ENCODE results near the gene KIF2B.

Gene KIF2B

GRCh38 chr17:53822764-53823163 is at the start of gene KIF2B:
Gene KIF2B, plus strand, starts transcription at chr17:53822927. Its CDS starts 107 bp downstream, at chr17:53823034.
- Histone ChIP-seq H3K9ac (ENCODE audit: low read depth, low read length) (no peak within 1 kb of the TSS), H3K4me3 (ENCODE audit: low read depth, low read length) (no peak within 1 kb of the TSS), H3K9me3 (ENCODE audit: control insufficient read depth, insufficient read depth, low read length) (no peaks in the 10 kb centered on the region), H3K4me1 (ENCODE audit: control insufficient read depth, insufficient read depth, low read length) (no peaks in the 10 kb centered on the region), H3K36me3 (ENCODE audit: control insufficient read depth, insufficient read depth, low read length) (no peaks in the 10 kb centered on the region), H3K27me3 (ENCODE audit: control insufficient read depth, insufficient read depth, low read length) (no peaks in the 10 kb centered on the region)

- H3K9me3 ChIP-seq (ENCODE audit: control insufficient read depth, insufficient read depth, low read length), result no peaks in the 10 kb centered on the region
- H3K36me3 ChIP-seq (ENCODE audit: control insufficient read depth, insufficient read depth, low read length), result no peaks in the 10 kb centered on the region
- H3K4me1 ChIP-seq (ENCODE audit: control insufficient read depth, insufficient read depth, low read length), result no peaks in the 10 kb centered on the region
- no peak overlapping the region for H3K9ac ChIP-seq (ENCODE audit: low read depth, low read length)
- H3K4me3 ChIP-seq (ENCODE audit: low read depth, low read length), result no peak overlapping the region
- H3K27me3 ChIP-seq (ENCODE audit: control insufficient read depth, insufficient read depth, low read length), result no peaks in the 10 kb centered on the region
Observed at GRCh38 chr17:53780320-53780719, 42.4 kb upstream of the KIF2B start.

- Histone ChIP-seq H3K9ac (ENCODE audit: low read depth, low read length) (no peak overlapping the region), H3K9me3 (ENCODE audit: control insufficient read depth, insufficient read depth, low read length) (no peaks in the 10 kb centered on the region), H3K4me3 (ENCODE audit: low read depth, low read length) (no peak overlapping the region), H3K4me1 (ENCODE audit: control insufficient read depth, insufficient read depth, low read length) (no peaks in the 10 kb centered on the region), H3K36me3 (ENCODE audit: control insufficient read depth, insufficient read depth, low read length) (no peaks in the 10 kb centered on the region), H3K27me3 (ENCODE audit: control insufficient read depth, insufficient read depth, low read length) (no peaks in the 10 kb centered on the region)
Observed at GRCh38 chr17:53791551-53791950, 31.2 kb upstream of the KIF2B start.

GRCh38 chr17:53792451-53792850 is 30.3 kb upstream of the KIF2B start:
- Histone ChIP-seq H3K9me3 (ENCODE audit: control insufficient read depth, insufficient read depth, low read length) (no peaks in the 10 kb centered on the region), H3K4me3 (ENCODE audit: low read depth, low read length) (no peak overlapping the region), H3K9ac (ENCODE audit: low read depth, low read length) (no peak overlapping the region), H3K27me3 (ENCODE audit: control insufficient read depth, insufficient read depth, low read length) (no peaks in the 10 kb centered on the region), H3K4me1 (ENCODE audit: control insufficient read depth, insufficient read depth, low read length) (no peaks in the 10 kb centered on the region), H3K36me3 (ENCODE audit: control insufficient read depth, insufficient read depth, low read length) (no peaks in the 10 kb centered on the region)

- no peaks in the 10 kb centered on the region for H3K36me3 ChIP-seq (ENCODE audit: control insufficient read depth, insufficient read depth, low read length)
- no peaks in the 10 kb centered on the region for H3K9me3 ChIP-seq (ENCODE audit: control insufficient read depth, insufficient read depth, low read length)
Observed at GRCh38 chr17:53792997-53793396, 29.7 kb upstream of the KIF2B start.

GRCh38 chr17:53794875-53795274 is 27.9 kb upstream of the KIF2B start:
- no peaks in the 10 kb centered on the region for H3K9me3 ChIP-seq (ENCODE audit: control insufficient read depth, insufficient read depth, low read length)
- H3K9ac ChIP-seq (ENCODE audit: low read depth, low read length), result no peak overlapping the region
- no peaks in the 10 kb centered on the region for H3K4me1 ChIP-seq (ENCODE audit: control insufficient read depth, insufficient read depth, low read length)
- H3K27me3 ChIP-seq (ENCODE audit: control insufficient read depth, insufficient read depth, low read length), result no peaks in the 10 kb centered on the region
- H3K4me3 ChIP-seq (ENCODE audit: low read depth, low read length), result no peak overlapping the region
- no peaks in the 10 kb centered on the region for H3K36me3 ChIP-seq (ENCODE audit: control insufficient read depth, insufficient read depth, low read length)

More at GRCh38 chr17:53792997-53793396, 29.7 kb upstream of the KIF2B start:
- Histone ChIP-seq H3K27me3 (ENCODE audit: control insufficient read depth, insufficient read depth, low read length) (no peaks in the 10 kb centered on the region), H3K9ac (ENCODE audit: low read depth, low read length) (no peak overlapping the region), H3K4me3 (ENCODE audit: low read depth, low read length) (no peak overlapping the region), H3K4me1 (ENCODE audit: control insufficient read depth, insufficient read depth, low read length) (no peaks in the 10 kb centered on the region)

GRCh38 chr17:53796642-53797041 is 26.1 kb upstream of the KIF2B start:
- Histone ChIP-seq H3K9me3 (ENCODE audit: control insufficient read depth, insufficient read depth, low read length) (no peaks in the 10 kb centered on the region), H3K36me3 (ENCODE audit: control insufficient read depth, insufficient read depth, low read length) (no peaks in the 10 kb centered on the region), H3K27me3 (ENCODE audit: control insufficient read depth, insufficient read depth, low read length) (no peaks in the 10 kb centered on the region), H3K4me1 (ENCODE audit: control insufficient read depth, insufficient read depth, low read length) (no peaks in the 10 kb centered on the region), H3K9ac (ENCODE audit: low read depth, low read length) (no peak overlapping the region), H3K4me3 (ENCODE audit: low read depth, low read length) (no peak overlapping the region)

GRCh38 chr17:53797501-53797900 is 25.2 kb upstream of the KIF2B start:
- no peak overlapping the region for H3K4me3 ChIP-seq (ENCODE audit: low read depth, low read length)
- H3K9me3 ChIP-seq (ENCODE audit: control insufficient read depth, insufficient read depth, low read length), result no peaks in the 10 kb centered on the region
- H3K9ac ChIP-seq (ENCODE audit: low read depth, low read length), result no peak overlapping the region
- no peaks in the 10 kb centered on the region for H3K36me3 ChIP-seq (ENCODE audit: control insufficient read depth, insufficient read depth, low read length)
- no peaks in the 10 kb centered on the region for H3K27me3 ChIP-seq (ENCODE audit: control insufficient read depth, insufficient read depth, low read length)
- H3K4me1 ChIP-seq (ENCODE audit: control insufficient read depth, insufficient read depth, low read length), result no peaks in the 10 kb centered on the region

GRCh38 chr17:53804437-53804836 is 18.3 kb upstream of the KIF2B start:
- Histone ChIP-seq H3K9me3 (ENCODE audit: control insufficient read depth, insufficient read depth, low read length) (no peaks in the 10 kb centered on the region), H3K27me3 (ENCODE audit: control insufficient read depth, insufficient read depth, low read length) (no peaks in the 10 kb centered on the region), H3K36me3 (ENCODE audit: control insufficient read depth, insufficient read depth, low read length) (no peaks in the 10 kb centered on the region), H3K4me1 (ENCODE audit: control insufficient read depth, insufficient read depth, low read length) (no peaks in the 10 kb centered on the region), H3K4me3 (ENCODE audit: low read depth, low read length) (no peak overlapping the region), H3K9ac (ENCODE audit: low read depth, low read length) (no peak overlapping the region)

- Histone ChIP-seq H3K4me1 (ENCODE audit: control insufficient read depth, insufficient read depth, low read length) (no peaks in the 10 kb centered on the region), H3K27me3 (ENCODE audit: control insufficient read depth, insufficient read depth, low read length) (no peaks in the 10 kb centered on the region), H3K9me3 (ENCODE audit: control insufficient read depth, insufficient read depth, low read length) (no peaks in the 10 kb centered on the region), H3K36me3 (ENCODE audit: control insufficient read depth, insufficient read depth, low read length) (no peaks in the 10 kb centered on the region), H3K9ac (ENCODE audit: low read depth, low read length) (no peak overlapping the region), H3K4me3 (ENCODE audit: low read depth, low read length) (no peak overlapping the region)
Observed at GRCh38 chr17:53806473-53806872, 16.3 kb upstream of the KIF2B start.

GRCh38 chr17:53807286-53807685 is 15.4 kb upstream of the KIF2B start:
- H3K4me1 ChIP-seq (ENCODE audit: control insufficient read depth, insufficient read depth, low read length), result no peaks in the 10 kb centered on the region
- no peaks in the 10 kb centered on the region for H3K9me3 ChIP-seq (ENCODE audit: control insufficient read depth, insufficient read depth, low read length)
- no peak overlapping the region for H3K4me3 ChIP-seq (ENCODE audit: low read depth, low read length)
- H3K9ac ChIP-seq (ENCODE audit: low read depth, low read length), result no peak overlapping the region
- no peaks in the 10 kb centered on the region for H3K36me3 ChIP-seq (ENCODE audit: control insufficient read depth, insufficient read depth, low read length)
- no peaks in the 10 kb centered on the region for H3K27me3 ChIP-seq (ENCODE audit: control insufficient read depth, insufficient read depth, low read length)

- no peaks in the 10 kb centered on the region for H3K9me3 ChIP-seq (ENCODE audit: control insufficient read depth, insufficient read depth, low read length)
- no peak overlapping the region for H3K9ac ChIP-seq (ENCODE audit: low read depth, low read length)
- H3K27me3 ChIP-seq (ENCODE audit: control insufficient read depth, insufficient read depth, low read length), result no peaks in the 10 kb centered on the region
- H3K36me3 ChIP-seq (ENCODE audit: control insufficient read depth, insufficient read depth, low read length), result no peaks in the 10 kb centered on the region
- no peak overlapping the region for H3K4me3 ChIP-seq (ENCODE audit: low read depth, low read length)
- H3K4me1 ChIP-seq (ENCODE audit: control insufficient read depth, insufficient read depth, low read length), result no peaks in the 10 kb centered on the region
Observed at GRCh38 chr17:53818271-53818670, 4.5 kb upstream of the KIF2B start.

GRCh38 chr17:53818929-53819328 is 3.8 kb upstream of the KIF2B start:
- Histone ChIP-seq H3K9ac (ENCODE audit: low read depth, low read length) (no peak overlapping the region), H3K4me1 (ENCODE audit: control insufficient read depth, insufficient read depth, low read length) (no peaks in the 10 kb centered on the region), H3K27me3 (ENCODE audit: control insufficient read depth, insufficient read depth, low read length) (no peaks in the 10 kb centered on the region), H3K4me3 (ENCODE audit: low read depth, low read length) (no peak overlapping the region), H3K9me3 (ENCODE audit: control insufficient read depth, insufficient read depth, low read length) (no peaks in the 10 kb centered on the region), H3K36me3 (ENCODE audit: control insufficient read depth, insufficient read depth, low read length) (no peaks in the 10 kb centered on the region)
